Measurements from ENCODE around the gene MEIOB. TPM values are rescaled to one million over a fixed set of nuclear protein-coding genes. Genes with fewer than 3 reads are reported as not detected.

Gene MEIOB
- total RNA-seq, 1 experiment from 2014 or later: not detected

DNA sequence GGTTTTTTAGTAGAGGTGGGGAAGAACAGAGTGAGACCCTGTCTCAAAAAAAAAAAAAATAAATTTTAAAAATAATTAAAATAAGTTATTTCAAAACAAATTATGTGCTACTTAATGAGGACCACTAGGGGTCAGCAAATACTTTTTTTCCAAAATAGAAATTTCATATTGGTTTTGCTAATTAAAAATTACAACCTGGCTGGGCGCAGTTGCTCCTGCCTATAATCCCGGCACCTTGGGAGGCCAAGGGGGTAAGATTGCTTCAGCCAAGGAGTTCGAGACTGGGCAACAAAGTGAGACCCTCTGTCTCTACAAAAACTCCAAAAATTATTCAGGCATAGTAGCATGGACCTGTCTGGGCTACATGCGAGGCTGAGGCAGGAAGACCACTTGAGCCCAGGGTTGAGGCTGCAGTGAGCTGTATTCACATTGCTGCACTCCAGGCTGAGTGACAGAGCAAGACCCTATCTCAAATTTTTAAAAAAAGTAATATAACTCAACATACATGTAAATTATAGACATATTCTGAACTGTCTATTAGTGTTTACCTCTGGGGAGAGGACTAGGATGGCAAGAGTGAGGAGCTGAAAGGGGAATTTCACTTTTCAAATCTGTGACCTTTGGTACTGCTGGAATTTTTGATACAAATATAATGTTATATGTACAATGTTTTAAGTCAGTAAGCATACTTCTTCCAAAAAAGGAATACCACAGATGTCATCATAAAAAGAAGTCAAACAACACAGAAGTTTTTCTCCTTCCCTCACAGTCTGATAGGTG is 8.1 kb downstream of the MEIOB start:
- POLR2A ChIA-PET (ENCODE audit: unreplicated experiment): no interaction called here
- CTCF ChIA-PET: interaction anchor here (0.6 to 0.7 kb wide), 4 partner anchors 19 to 66 kb away, joined by 3 to 4 read pairs (median 4); no protein-coding TSS in a partner anchor
- H3K9me2 ChIP-seq (ENCODE audit: insufficient read depth): no peaks in the 10 kb centered on the region

DNA sequence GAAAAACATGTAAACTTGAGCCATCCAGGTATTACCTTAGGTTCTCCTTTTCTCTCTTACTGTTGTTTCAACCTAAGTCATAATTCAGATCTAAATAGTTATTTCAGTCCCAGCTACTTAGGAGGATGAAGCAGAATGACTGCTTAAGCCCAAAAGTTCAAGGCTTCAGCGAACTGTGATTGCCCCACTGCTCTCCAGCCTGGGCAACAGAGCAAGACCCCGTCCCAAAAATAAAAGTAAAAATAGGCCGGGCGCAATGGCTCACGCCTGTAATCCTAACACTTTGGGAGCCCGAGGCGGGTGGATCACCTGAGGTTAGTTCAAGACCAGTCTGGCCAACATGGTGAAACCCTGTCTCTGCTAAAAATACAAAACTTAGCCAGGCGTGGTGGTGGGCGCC is 9.6 kb downstream of the MEIOB start:
- CTCF ChIA-PET: interaction anchor here (0.6 kb wide), 1 partner anchor 22 kb away, joined by 10 read pairs; no protein-coding TSS in a partner anchor

More for the DNA sequence above, 8.1 kb downstream of the MEIOB start:
- DNase-seq: peak in 1 of 2 experiments; percentile 11
- Histone ChIP-seq H3K4me1 (replicated peaks; ENCODE audit: insufficient read depth) (0 out of 2 replicates have a peak, but pooled peaks cover under 1% of the 10 kb centered on the region), H3K4me2 (no peak overlapping the region), H3K27me3 (ENCODE audit: insufficient read depth, low read depth) (peaks cover 2% of the 10 kb centered on the region; the same call in 1 of the 2 replicates), H3K27ac (no peak overlapping the region), H3K4me3 (no peak overlapping the region), H3K9me3 (ENCODE audit: insufficient read depth, low read depth) (no peaks in the 10 kb centered on the region), H3K79me2 (ENCODE audit: low read depth) (no peaks in the 10 kb centered on the region), H4K20me1 (ENCODE audit: insufficient read depth) (no peaks in the 10 kb centered on the region), H2AFZ (no peak overlapping the region), H3F3A (ENCODE audit: insufficient read depth, low read depth) (peaks cover 7% of the 10 kb centered on the region; the same call in 1 of the 2 replicates), H3K36me3 (ENCODE audit: low read depth) (no peaks in the 10 kb centered on the region)
- TF ChIP-seq, protein P1, sequence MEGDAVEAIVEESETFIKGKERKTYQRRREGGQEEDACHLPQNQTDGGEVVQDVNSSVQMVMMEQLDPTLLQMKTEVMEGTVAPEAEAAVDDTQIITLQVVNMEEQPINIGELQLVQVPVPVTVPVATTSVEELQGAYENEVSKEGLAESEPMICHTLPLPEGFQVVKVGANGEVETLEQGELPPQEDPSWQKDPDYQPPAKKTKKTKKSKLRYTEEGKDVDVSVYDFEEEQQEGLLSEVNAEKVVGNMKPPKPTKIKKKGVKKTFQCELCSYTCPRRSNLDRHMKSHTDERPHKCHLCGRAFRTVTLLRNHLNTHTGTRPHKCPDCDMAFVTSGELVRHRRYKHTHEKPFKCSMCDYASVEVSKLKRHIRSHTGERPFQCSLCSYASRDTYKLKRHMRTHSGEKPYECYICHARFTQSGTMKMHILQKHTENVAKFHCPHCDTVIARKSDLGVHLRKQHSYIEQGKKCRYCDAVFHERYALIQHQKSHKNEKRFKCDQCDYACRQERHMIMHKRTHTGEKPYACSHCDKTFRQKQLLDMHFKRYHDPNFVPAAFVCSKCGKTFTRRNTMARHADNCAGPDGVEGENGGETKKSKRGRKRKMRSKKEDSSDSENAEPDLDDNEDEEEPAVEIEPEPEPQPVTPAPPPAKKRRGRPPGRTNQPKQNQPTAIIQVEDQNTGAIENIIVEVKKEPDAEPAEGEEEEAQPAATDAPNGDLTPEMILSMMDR (conservative IDR thresholded peaks at IDR 0.05): peak; percentile 80
- no peak for TF ChIP-seq EZH2 (IDR thresholded peaks at IDR 0.05; ENCODE audit: low read depth)
- BruUV-seq (replicated peaks): no TSS peak
- intact Hi-C loops (cut with micrococcal nuclease; ENCODE audit: unreplicated experiment): loop anchor here (10.0 kb wide), 1 partner anchor 281 kb away; the partner anchor contains the start of gene RAB26

DNA sequence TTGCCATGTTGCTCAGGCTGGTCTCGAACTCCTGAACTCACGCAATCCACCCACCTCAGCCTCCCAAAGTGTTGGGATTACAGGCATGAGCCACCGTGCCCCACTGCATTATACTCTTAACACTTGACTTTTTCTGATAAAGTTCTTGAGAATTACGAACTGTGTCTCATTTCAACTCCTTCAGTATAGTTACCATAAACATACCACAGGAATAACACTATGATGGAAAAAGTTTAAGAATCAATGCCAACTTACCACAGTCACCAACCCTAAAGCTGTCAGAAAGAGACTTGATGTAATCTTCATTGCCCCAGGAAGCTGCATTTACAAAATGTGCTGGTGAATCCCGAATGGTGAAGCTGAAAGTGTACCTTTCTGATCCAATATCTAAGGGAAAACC is 10.2 kb downstream of the MEIOB start:
- DNase-seq: no peak
- Histone ChIP-seq H3K79me2 (ENCODE audit: low read depth) (no peaks in the 10 kb centered on the region), H3K27ac (no peak overlapping the region), H3F3A (ENCODE audit: insufficient read depth, low read depth) (peaks cover 4% of the 10 kb centered on the region; the same call in 1 of the 2 replicates), H3K36me3 (ENCODE audit: low read depth) (no peaks in the 10 kb centered on the region), H3K4me3 (no peak overlapping the region), H3K27me3 (ENCODE audit: insufficient read depth, low read depth) (peaks cover 8% of the 10 kb centered on the region), H4K20me1 (ENCODE audit: insufficient read depth) (no peaks in the 10 kb centered on the region), H3K9me3 (ENCODE audit: insufficient read depth, low read depth) (no peaks in the 10 kb centered on the region), H2AFZ (no peak overlapping the region), H3K4me1 (replicated peaks; ENCODE audit: insufficient read depth) (no peaks in the 10 kb centered on the region), H3K4me2 (no peak overlapping the region), H3K9me2 (ENCODE audit: insufficient read depth) (no peaks in the 10 kb centered on the region)
- no peak for TF ChIP-seq EZH2 (IDR thresholded peaks at IDR 0.05; ENCODE audit: low read depth)
- TF ChIP-seq, protein P1 (conservative IDR thresholded peaks at IDR 0.05): no peak
- no TSS peak for BruUV-seq (replicated peaks)
- POLR2A ChIA-PET (ENCODE audit: unreplicated experiment): no interaction called here
- CTCF ChIA-PET: no interaction called here
- intact Hi-C loops (cut with micrococcal nuclease; ENCODE audit: unreplicated experiment): loop anchor here (10.0 kb wide), 1 partner anchor 283 kb away; the partner anchor contains the start of gene RAB26

More for the DNA sequence above, 9.6 kb downstream of the MEIOB start:
- POLR2A ChIA-PET (ENCODE audit: unreplicated experiment): no interaction called here
- BruUV-seq (replicated peaks): no TSS peak
- peaks cover 4% of the 10 kb centered on the region; the same call in 1 of the 2 replicates for H3F3A ChIP-seq (ENCODE audit: insufficient read depth, low read depth)
- H2AFZ ChIP-seq: no peak overlapping the region
- H3K4me3 ChIP-seq: no peak overlapping the region
- intact Hi-C loops (cut with micrococcal nuclease; ENCODE audit: unreplicated experiment): loop anchor here (10.0 kb wide), 1 partner anchor 282 kb away; the partner anchor contains the start of gene RAB26
- H3K36me3 ChIP-seq (ENCODE audit: low read depth): no peaks in the 10 kb centered on the region
- no peak overlapping the region for H3K27ac ChIP-seq
- no peaks in the 10 kb centered on the region for H3K9me2 ChIP-seq (ENCODE audit: insufficient read depth)
- no peaks in the 10 kb centered on the region for H3K9me3 ChIP-seq (ENCODE audit: insufficient read depth, low read depth)
- no peak for DNase-seq
- H3K4me2 ChIP-seq: no peak overlapping the region
- no peaks in the 10 kb centered on the region for H4K20me1 ChIP-seq (ENCODE audit: insufficient read depth)
- TF ChIP-seq EZH2 (IDR thresholded peaks at IDR 0.05; ENCODE audit: low read depth): no peak
- TF ChIP-seq, protein P1 (conservative IDR thresholded peaks at IDR 0.05): no peak
- H3K79me2 ChIP-seq (ENCODE audit: low read depth): no peaks in the 10 kb centered on the region
- peaks cover 8% of the 10 kb centered on the region for H3K27me3 ChIP-seq (ENCODE audit: insufficient read depth, low read depth)
- H3K4me1 ChIP-seq (replicated peaks; ENCODE audit: insufficient read depth): no peaks in the 10 kb centered on the region
